ENCODE data around the gene LRIF1.

DNA sequence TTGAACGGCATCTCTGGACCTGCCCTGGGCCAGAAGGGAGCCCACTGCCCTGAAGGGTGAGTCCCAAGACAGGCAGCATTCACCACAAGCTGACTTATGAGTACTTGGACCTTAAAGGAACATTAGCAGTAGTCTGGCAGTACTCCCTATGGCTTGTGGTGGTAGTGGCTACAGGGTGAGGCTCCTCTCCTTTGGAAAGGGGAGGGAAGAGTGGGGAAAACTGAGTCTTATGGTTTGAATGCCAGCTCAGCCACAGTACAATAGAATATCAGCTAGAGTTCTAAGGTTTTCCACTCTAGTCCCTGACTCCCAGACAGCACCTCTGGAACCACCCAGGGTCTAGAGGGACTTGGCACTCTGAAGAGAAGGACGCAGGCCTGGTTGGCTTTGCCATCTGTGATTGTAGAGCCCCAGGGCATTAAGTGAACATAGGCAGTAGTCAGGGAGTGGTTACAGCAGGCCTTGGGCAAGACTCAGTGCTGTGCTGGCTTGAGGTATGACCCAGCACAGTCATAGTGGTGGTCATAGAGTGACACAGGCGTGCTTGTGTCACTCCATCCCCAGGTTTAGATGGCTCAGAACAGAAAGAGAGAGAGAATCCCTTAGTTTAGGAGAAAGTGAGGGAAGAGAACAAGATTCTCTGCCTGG lies 59.7 kb downstream of the LRIF1 start:
- TF ChIP-seq, protein P1, sequence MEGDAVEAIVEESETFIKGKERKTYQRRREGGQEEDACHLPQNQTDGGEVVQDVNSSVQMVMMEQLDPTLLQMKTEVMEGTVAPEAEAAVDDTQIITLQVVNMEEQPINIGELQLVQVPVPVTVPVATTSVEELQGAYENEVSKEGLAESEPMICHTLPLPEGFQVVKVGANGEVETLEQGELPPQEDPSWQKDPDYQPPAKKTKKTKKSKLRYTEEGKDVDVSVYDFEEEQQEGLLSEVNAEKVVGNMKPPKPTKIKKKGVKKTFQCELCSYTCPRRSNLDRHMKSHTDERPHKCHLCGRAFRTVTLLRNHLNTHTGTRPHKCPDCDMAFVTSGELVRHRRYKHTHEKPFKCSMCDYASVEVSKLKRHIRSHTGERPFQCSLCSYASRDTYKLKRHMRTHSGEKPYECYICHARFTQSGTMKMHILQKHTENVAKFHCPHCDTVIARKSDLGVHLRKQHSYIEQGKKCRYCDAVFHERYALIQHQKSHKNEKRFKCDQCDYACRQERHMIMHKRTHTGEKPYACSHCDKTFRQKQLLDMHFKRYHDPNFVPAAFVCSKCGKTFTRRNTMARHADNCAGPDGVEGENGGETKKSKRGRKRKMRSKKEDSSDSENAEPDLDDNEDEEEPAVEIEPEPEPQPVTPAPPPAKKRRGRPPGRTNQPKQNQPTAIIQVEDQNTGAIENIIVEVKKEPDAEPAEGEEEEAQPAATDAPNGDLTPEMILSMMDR (IDR thresholded peaks at IDR 0.05) = no peak
- TF ChIP-seq POLR2AphosphoS5 (IDR thresholded peaks at IDR 0.05) = no peak
